CD4-positive, alpha-beta T cell treated with Interleukin-6 at 100 ng/mL for 8 hours (primary cell): ENCODE results near the gene TSC2.

ENCODE experiments used
- DNase-seq: peaks from one replicate; pipeline ENCODE4 v3.0.0-alpha.2; 2020; ENCODE audit warnings: mixed read lengths, low spot score

Gene TSC2

GRCh38 chr16:2070576-2071453 is 23.0 kb downstream of the TSC2 start:
- DNase-seq, result no peak

- DNase-seq, result no peak
Measured at GRCh38 chr16:2071454-2072202, 23.8 kb downstream of the TSC2 start.

- no peak for DNase-seq
Measured at GRCh38 chr16:2072926-2073325, 25.1 kb downstream of the TSC2 start.

- no peak for DNase-seq
Measured at GRCh38 chr16:2074071-2074470, 26.3 kb downstream of the TSC2 start.

- no peak for DNase-seq
Measured at GRCh38 chr16:2075631-2076030, 27.8 kb downstream of the TSC2 start.

- no peak for DNase-seq
Measured at GRCh38 chr16:2076072-2076865, 28.5 kb downstream of the TSC2 start.

- no peak for DNase-seq
Measured at GRCh38 chr16:2077016-2077415, 29.2 kb downstream of the TSC2 start.

GRCh38 chr16:2077696-2078095 is 29.9 kb downstream of the TSC2 start:
- DNase-seq, result no peak

GRCh38 chr16:2078096-2078495 is 30.3 kb downstream of the TSC2 start:
- DNase-seq, result no peak

GRCh38 chr16:2078691-2079090 is 30.9 kb downstream of the TSC2 start:
- no peak for DNase-seq

- DNase-seq, result no peak
Measured at GRCh38 chr16:2079311-2079800, 31.6 kb downstream of the TSC2 start.

GRCh38 chr16:2079991-2080390 is 32.2 kb downstream of the TSC2 start:
- no peak for DNase-seq

- DNase-seq, result no peak
Measured at GRCh38 chr16:2081201-2082084, 33.7 kb downstream of the TSC2 start.

GRCh38 chr16:2082171-2082982 is 34.6 kb downstream of the TSC2 start:
- DNase-seq, result no peak

GRCh38 chr16:2082983-2083364 is 35.2 kb downstream of the TSC2 start:
- DNase-seq, result no peak

- DNase-seq, result no peak
Measured at GRCh38 chr16:2083409-2083808, 35.6 kb downstream of the TSC2 start.

- DNase-seq, result no peak
Measured at GRCh38 chr16:2083876-2084780, 36.3 kb downstream of the TSC2 start.

- no peak for DNase-seq
Measured at GRCh38 chr16:2084895-2085625, 37.3 kb downstream of the TSC2 start.

- DNase-seq, result no peak
Measured at GRCh38 chr16:2085669-2086068, 37.9 kb downstream of the TSC2 start.
